NB4 (cell line): Measurements from ENCODE around the gene SH2D7.

ENCODE experiments used
- POLR2A ChIP-seq: IDR thresholded peaks from 2 replicates; pipeline ENCODE4 v1.6.1; 2011; ENCODE audit warnings: mild to moderate bottlenecking; ENCODE audit not compliant: insufficient read length; ENCODE audit errors: extremely low read depth
- TF ChIP-seq, protein P1 (sequence below): IDR thresholded peaks from one replicate; pipeline ENCODE4 v1.5.1; 2012; ENCODE audit warnings: low read depth, low read length
- TF ChIP-seq, protein P2 (sequence below): IDR thresholded peaks from 2 replicates; pipeline ENCODE4 v1.6.1; 2011; ENCODE audit warnings: low read depth, low read length

DNA sequence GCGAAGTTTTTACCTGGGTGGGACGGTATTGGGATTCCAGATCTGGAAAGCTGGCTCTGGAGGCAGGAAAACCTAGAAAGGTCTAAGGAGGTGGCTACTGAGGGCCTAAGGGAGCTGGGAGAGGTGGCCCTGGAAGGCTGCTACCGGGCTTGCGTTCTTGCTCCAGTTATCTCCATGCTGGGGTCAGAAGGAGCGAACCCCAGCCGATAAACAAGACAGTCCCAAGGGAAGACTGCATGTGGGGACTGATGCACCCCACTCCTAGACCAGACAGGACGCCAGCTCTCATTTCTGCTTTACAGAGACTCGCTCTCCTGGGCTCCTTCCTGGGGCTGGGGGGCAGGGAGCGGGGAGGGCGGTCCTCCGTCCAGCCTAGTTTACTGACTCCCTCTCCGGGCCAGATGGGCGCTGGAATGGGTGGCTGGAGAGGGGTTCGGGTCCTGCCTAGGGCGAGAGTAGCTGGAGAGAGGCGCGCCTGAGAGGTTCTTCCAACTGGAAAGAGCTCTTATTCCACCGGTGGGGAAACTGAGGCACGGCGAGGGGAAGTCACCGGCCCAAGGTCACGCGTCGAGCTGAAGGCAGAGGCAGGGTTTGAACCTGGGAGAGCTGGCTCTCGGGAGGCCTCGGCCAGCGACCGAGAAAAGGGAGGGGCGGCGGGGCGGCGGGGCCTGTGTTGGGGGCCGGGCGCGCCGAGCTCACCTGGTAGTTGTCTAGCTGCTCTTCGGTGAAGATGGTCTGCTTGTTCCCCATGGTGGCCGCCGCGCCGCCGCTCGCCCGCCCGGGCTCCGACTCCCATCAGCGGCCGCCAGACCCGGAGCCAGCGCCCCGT, 38.3 kb downstream of the SH2D7 start:
- no peak for TF ChIP-seq POLR2A
- TF ChIP-seq, protein P1, sequence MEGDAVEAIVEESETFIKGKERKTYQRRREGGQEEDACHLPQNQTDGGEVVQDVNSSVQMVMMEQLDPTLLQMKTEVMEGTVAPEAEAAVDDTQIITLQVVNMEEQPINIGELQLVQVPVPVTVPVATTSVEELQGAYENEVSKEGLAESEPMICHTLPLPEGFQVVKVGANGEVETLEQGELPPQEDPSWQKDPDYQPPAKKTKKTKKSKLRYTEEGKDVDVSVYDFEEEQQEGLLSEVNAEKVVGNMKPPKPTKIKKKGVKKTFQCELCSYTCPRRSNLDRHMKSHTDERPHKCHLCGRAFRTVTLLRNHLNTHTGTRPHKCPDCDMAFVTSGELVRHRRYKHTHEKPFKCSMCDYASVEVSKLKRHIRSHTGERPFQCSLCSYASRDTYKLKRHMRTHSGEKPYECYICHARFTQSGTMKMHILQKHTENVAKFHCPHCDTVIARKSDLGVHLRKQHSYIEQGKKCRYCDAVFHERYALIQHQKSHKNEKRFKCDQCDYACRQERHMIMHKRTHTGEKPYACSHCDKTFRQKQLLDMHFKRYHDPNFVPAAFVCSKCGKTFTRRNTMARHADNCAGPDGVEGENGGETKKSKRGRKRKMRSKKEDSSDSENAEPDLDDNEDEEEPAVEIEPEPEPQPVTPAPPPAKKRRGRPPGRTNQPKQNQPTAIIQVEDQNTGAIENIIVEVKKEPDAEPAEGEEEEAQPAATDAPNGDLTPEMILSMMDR = no peak
- TF ChIP-seq, protein P2, sequence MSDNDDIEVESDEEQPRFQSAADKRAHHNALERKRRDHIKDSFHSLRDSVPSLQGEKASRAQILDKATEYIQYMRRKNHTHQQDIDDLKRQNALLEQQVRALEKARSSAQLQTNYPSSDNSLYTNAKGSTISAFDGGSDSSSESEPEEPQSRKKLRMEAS = no peak
